ENCODE results near the gene C12orf76.
"Not testable (repeated sequence)": the region's sequence is repeated elsewhere in the genome, so short reads cannot be mapped to it uniquely, and the experiment has no call there.

C12orf76 gene

DNA sequence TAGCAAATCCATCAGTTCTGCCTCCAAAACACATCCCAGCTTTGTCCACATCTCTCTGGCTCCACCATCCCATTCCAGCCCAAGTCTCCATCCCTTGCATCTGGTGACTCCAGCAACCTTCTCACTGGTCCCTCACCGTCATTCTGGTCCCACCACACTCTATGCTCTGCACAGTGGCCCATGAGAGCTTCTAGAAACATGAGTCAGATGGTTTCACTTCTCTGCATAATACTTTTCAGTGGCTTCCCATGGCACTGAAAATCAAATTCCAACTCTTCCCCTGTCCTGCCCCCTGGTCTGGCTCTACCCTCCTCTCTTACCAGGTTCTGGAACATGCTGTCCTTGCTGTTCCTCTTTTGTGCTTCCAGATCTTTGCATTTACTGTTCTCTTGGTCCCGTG, 17.2 kb upstream of the C12orf76 start:
- DNase-seq (ENCODE audit: low spot score), result no peak

DNA sequence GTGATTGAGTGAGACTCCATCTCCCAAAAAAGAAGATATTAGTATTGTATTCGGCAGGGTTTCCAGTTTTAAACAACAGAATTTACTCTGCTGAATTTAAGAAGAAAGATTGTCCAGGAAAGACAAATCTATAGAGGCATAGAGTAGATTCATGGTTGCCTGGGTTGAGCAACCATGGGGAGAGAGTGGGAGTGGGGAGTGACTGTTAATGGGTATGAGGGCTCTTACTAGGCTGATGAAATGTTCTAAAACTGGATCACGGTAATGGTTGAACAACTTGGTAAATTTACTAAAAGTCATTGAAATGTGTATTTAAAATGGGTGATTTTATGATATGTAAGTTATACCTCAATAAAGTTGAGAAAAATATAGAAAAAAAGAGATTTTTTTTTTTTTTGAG, 13.9 kb upstream of the C12orf76 start:
- DNase-seq (ENCODE audit: low spot score), result no peak

DNA sequence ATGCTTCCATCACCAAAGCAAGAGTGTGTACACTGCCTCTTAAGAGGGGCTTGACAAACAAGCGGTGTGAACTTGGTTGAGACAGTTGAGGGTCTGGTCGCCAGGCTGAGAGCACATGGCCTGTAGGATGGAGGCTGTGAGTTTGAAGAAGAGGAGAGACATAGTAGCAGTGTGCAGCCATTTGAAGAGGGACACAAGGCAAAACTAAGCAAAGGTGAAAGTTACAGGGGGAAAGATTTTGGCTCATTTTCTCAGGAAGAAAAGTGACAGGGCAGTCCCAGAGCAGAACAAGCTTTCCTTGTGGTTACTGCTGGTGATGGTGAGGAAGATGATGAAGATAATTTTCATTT, 11.3 kb upstream of the C12orf76 start:
- DNase-seq (ENCODE audit: low spot score), result no peak

- no peak for DNase-seq (ENCODE audit: low spot score)
These were observed 10.7 kb upstream of the C12orf76 start for GRCh38 chr12:110058875-110059615.

GRCh38 chr12:110056643-110057042, 8.3 kb upstream of the C12orf76 start:
- not testable (repeated sequence) for DNase-seq (ENCODE audit: low spot score)

DNA sequence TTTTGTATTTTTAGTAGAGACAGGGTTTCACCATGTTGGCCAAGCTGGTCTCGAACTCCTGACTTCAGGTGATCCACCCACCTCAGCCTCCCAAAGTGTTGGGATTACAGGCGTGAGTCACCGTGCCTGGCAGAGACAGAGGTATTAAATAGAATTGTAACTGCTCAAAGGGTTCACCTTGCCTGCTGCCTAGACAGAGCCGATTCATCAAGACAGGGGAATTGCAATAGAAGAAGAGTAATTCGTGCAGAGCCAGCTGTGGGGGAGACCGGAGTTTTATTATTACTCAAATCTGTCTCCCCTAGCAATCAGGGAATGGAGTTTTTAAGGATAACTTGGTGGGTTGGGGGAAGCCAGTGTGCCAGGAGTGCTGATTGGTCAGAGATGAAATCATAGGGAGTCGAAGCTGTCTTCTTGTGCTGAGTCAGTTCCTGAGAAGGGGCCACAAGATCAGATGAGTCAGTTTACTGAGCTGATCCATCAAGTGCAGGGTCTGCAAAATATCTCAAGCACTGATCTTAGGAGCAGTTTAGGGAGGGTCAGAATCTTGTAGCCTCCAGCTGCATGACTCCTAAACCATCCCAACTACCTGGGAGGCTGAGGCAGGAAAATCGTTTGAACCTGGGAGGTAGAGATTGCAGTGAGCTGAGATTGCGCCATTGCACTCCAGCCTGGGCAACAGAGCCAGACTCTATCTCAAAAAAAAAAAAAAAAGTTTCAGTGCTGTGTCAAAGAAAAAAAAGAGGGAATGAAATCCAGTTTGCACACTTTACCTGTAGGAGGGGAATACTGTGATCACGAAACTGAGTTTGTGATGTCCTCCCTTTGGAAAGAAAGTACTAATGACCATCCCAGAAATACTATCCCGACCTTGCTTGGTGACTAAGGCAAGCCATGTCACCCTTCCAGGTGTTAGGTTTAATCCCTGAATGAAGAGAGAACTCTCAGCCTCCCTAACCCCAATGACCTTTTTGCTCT, 7.3 kb upstream of the C12orf76 start:
- DNase-seq (ENCODE audit: low spot score), result not testable (repeated sequence)

DNA sequence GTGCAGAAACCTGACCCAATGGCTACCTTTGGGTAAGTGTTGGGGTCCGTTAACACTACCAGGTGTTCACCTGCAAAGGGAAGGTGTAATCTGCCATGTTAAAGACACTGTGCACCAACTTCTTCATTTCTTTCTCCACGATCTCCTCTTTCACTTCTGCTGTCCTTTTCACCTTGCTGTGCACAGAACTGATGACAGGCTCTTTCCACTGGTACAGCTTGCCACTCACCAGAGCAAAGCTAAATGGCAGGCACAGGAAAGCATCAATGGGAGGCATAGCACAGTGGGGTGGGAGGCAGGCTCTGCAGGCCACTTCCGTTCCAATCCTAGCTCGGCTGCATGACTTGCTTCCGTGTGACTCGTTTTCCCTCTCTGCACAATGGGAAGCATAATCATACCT, 2.6 kb upstream of the C12orf76 start:
- no peak for DNase-seq (ENCODE audit: low spot score)

DNA sequence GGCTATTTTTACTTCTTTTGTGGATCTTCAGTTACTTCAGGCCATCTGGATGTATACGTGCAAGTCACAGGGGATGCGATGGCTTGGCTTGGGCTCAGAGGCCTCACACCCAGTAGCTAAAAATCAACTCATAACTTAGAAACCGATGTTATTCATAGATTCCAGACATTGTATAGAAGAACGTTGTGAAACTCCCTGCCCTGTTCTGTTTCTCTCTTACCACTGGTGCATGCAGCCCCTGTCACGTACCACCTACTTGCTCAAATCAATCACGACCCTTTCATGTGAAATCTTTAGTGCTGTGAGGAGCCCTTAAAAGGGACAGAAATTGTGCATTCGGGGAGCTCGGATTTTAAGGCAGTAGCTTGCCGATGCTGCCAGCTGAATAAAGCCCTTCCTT, 1.3 kb upstream of the C12orf76 start:
- not testable (repeated sequence) for DNase-seq (ENCODE audit: low spot score)

DNA sequence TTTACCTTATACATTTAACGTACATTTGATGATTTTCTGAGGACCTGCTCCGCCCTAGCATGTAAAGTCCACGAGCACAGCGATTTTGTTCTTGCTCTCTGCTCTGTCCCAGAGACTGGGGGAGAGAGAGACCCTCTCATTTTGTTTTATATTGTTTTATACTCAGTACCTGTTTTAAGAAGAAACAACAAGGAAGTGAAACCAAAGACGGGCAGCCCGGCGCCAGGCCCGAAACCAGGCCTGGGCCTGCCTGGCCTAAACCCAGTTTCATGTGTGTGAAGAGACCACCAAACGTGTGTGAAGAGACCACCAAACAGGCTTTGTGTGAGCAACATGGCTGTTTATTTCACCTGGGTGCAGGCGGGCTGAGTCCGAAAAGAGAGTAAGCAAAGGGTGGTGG, 712 bp upstream of the C12orf76 start:
- not testable (repeated sequence) for DNase-seq (ENCODE audit: low spot score)

DNA sequence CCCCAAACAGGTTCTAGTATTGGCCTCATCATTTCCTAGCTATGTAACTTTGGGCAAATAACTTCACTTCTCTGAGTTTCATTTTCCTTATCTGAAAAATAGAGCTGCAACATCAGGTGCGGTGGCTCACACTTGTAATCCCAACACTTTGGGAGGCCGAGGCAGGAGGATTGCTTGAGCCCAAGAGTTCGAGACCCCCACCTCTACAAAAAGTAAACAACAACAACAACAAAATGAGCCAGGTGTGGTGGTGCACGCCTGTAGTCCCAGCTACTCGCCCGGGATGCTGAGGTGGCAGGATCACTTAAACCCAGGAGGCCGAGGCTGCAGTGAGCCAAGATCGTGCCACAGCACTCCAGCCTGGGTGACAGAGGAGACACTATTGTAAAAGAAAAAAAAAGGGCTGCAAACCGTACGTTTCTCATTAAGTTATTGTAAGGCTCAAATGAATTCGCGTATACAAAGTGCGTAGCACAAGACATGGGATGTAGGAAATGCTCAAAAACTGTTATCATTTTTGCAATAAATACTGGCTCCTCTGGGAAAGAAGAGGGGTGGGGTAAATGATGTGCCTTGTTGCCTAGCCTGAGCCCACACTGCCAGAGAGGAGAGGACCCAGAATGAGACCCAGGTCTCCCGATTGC, 903 bp downstream of the C12orf76 start:
- no peak for DNase-seq (ENCODE audit: low spot score)

DNA sequence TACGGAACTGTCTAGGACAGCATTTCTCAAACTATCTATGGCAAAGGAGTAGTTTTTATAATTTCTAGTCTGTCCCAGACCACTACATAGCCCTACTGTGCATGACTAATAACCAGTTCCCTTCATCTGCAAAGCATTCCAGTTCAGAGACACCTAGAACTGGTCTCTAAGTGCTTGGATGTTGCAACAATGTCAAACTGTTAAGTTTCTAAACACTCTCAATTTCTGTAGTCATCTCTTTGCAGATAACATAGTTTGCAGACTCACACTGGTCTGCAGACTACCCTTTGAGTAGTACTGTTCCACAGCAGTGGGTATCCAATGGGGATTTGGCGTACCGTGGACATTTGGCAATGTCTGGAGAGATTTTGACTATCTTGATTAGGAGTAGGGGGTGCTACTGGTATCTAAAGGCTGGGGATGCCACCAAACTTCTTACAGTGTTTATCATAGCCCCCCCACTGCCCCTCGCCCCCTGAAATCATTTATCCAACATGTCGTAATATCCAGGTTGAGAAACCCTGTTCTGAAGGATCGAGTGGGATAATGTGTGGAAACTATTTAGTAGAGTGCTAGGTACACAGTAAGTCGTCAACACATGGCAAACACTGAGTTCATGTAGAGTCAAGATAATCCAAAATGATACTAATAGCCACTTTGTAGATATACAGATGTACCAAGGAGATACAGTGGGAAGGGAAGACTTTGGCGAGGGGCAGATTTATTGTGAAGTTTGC, 1.7 kb downstream of the C12orf76 start:
- DNase-seq (ENCODE audit: low spot score), result no peak

DNA sequence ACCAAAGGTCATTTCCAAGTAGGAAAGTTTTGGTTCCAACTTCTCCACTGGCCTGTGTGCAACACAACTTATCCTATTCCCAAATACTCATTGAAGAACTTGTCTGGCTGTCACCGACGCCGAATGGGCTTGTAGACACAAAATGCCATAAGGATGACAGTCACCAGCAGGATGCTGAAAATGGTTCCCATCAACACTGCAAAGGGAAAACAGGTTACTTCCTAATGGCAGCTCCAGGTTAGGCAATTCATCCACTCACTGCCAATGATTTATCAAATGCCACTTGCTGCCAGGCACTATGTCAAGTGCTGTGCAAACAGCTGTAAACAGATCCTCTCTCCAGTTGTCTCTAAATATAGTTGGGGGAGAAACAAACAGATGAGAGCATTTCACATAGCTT, 6.1 kb downstream of the C12orf76 start:
- DNase-seq (ENCODE audit: low spot score), result no peak

- no peak for DNase-seq (ENCODE audit: low spot score)
These were observed 9.1 kb downstream of the C12orf76 start for GRCh38 chr12:110039085-110039807.

GRCh38 chr12:110038741-110039084, 9.6 kb downstream of the C12orf76 start:
- no peak for DNase-seq (ENCODE audit: low spot score)

DNA sequence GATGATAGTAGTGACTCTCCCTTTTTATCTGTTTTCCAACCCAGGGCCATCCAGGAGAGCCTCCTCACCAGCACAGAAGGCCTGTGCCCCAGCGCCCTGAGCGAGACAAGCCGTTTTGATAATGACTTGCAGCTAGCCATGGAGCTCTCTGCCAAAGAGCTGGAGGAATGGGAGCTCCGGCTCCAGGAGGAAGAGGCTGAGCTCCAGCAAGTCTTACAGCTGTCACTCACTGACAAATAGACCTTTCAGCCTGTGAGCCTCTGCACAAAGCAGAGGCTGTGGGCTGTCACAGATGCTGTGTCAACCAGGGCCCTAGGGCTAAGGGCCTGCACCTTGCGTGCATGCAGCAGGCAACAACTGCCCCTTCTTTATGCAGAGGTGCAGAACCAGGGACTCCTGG, 11.0 kb downstream of the C12orf76 start:
- peak; percentile 86 for DNase-seq (ENCODE audit: low spot score)

- DNase-seq (ENCODE audit: low spot score), result no peak
These were observed 12.7 kb downstream of the C12orf76 start for GRCh38 chr12:110035534-110036104.

DNA sequence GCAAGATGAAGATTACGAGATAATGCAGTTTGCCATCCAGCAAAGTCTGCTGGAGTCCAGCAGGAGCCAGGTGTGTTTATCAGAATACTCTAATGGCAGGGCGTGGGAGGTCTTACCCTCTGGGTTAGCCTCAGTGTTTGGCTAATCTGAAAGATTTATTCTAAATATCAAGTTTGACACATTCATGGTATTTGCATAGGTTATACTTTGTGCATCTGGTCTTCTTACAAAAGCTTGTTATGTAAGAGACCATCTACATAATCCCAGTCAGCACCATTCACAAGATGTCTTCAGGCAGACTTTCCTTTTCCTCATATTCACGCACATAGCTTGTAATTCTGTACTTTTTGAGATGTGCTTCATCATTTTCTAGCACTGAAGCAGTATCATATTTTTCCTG, 14.4 kb downstream of the C12orf76 start:
- DNase-seq (ENCODE audit: low spot score), result no peak

- no peak for DNase-seq (ENCODE audit: low spot score)
These were observed 19.0 kb downstream of the C12orf76 start for GRCh38 chr12:110029290-110029815.

DNA sequence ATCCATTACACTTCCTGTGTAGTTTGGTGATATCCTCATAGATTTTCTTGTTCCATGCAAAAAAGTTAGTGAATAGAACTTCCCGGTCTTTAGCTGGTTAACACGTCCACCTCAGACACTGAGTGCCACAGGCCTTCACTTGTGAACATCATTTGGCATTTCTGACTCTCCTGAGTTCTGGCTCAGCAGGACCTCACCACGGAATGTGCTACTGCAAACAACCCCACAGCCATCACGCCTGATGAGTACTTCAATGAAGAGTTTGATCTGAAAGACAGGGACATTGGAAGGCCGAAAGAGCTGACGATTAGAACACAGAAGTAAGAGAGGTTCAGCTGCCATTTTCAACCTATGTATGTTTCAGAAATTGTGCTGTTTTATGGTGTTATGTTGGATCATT, 20.0 kb downstream of the C12orf76 start:
- DNase-seq (ENCODE audit: low spot score), result no peak

- no peak for DNase-seq (ENCODE audit: low spot score)
These were observed 24.3 kb downstream of the C12orf76 start for GRCh38 chr12:110024051-110024450.

Measured in globus pallidus (tissue), 1 donor.